ENCODE measurements around the gene TOB2.

The TOB2 gene, protein sequence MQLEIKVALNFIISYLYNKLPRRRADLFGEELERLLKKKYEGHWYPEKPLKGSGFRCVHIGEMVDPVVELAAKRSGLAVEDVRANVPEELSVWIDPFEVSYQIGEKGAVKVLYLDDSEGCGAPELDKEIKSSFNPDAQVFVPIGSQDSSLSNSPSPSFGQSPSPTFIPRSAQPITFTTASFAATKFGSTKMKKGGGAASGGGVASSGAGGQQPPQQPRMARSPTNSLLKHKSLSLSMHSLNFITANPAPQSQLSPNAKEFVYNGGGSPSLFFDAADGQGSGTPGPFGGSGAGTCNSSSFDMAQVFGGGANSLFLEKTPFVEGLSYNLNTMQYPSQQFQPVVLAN

GRCh38 chr22:41446639-41447434 is at the start of gene TOB2:
TSS of gene TOB2 (minus strand) at chr22:41446801. CDS start at chr22:41437345, 9,456 bp downstream.
- DNase-seq: peak; percentile 79

DNA sequence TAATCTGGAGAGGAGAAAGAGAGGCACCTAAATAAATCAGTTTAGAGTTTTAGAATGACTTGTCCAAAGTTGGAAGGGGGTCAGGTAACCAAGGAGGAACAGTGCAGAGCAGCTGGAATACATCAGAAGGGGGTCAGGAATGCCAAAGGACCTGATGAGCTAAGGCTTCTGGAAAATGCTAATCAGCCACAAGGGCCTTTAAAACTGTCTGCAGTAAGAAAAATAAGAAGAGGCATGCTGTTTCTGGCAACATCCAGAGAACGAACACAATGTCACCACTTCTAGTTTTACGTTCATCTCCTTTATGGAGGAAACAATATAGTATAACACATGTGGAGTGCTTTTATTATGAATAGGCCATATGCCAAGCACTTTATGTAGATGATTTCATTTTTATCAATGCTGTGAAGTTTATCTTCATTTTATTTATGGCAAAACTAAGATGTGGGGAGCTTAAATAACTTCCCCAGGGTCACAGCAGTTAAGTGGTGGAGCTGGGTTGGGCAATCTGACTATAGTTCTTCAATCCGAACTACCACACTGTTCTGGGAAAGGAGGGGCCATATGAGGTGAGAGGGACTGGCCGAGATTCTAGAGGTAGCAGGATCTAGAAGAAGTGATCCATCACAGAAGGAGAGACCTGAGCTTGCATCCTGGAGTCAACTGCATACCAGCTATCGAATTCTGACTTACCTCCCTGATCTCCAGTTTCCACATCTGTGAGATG is 44.9 kb upstream of the TOB2 start:
- no peak for DNase-seq

DNA sequence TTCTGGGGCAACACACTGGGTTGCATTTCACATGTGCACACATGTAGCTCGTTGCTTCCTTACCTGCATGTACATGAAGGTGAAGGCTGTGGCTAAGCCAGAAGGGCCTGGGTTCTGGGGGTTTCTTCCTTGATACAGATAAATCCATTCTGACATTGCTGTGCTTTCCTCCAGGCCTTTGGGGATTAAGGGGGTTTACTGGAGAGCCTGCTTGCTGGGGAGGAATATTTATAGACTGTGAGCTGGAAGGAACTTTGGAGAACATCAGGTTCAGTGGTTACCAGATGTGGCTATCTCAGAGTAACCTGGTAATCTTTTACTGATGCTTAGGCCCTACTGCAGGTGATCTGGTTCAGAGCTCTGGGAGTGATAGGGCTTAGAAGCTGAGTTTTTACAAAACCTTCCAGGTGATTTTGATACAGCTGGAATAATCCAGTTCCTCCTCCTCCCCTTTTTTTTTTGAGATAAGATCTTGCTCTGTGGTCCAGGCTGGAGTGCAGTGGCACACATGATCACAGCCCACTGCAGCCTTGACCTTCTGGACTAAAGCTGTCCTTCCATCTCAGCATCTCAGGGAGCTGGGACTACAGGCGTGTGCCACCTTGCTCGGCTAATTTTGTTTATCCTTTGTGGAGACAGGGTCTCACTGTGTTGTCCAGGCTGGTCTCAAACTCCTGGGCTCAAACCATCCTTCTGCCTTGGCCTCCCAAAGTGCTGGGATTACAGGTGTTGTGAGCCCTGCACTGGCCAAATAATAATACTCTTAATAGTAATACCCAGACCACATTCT is 42.2 kb upstream of the TOB2 start:
- no peak for DNase-seq

DNA sequence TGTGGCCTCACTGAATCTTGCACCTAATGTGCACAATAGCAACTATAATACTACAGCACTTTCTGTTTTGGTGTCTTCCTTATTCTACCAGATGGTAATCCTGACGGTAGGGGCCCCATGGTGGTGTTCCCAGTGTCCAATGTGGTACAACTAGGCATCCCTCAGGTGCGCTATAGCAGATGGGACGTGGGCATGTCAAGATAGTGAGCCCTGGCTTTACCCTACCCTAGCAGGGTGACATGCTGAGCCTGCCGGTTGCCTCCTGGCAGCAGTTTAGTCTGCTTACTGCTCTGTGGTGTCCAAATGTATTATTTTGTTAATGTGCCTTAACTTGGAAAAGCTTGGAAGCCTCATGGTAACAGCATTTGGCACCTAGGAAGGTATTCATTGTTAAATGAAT is 41.5 kb upstream of the TOB2 start:
- no peak for DNase-seq

DNA sequence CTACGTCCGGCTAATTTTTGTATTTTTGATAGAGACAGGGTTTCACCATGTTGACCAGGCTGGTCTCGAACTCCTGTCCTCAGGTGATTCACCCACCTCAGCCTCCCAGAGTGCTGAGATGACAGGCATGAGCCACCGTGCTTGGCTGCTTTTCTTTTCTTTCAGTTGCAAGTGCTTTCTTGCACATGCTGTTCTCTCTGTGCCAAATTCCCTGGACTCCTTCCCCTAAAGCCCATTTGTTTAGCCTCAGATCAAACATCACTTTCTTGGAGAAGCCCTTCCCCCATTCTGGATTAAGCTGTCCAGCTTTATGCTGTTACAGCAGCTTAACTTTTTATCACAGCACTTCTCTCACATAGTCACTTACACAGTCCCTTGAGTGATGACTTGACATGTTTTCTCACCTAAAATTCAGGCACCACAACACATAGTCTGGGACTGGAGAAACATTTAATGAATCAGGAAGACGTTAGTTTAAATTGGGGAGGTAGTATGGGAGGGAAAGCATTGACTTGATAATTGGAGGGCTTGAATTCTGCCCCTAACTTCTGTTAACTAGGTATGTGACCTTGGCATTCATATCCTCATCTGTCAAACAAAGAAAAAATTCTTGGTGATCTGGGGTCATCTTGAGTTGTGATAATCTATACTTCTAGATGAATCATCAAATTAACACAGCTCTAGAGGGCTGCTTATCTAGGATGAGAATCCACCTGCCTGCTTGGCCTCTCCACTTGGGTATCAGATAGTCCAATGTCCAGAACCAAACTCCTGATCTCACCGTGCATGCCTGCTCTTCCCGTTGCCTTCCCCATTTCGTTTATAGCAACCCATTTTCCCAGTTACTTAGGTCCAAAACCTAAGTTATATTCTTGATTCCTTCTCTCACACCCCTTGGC is 40.7 kb upstream of the TOB2 start:
- DNase-seq: no peak

DNA sequence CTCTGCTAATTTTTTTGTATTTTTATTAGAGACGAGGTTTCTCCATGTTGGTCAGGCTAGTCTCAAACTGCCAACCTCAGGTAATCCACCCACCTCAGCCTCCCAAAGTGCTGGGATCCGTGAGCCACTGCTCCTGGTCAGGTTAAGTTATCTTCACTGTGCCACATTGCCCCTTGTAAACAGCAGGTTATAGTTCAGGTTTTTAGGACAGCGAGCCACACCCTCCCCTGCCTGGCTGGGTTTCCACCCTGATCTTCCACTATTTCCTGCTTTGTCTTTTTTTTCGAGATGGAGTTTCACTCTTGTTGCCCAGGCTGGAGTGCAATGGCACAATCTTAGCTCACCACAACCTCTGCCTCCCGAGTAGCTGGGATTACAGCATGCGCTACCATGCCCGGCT is 38.4 kb upstream of the TOB2 start:
- no peak for DNase-seq

DNA sequence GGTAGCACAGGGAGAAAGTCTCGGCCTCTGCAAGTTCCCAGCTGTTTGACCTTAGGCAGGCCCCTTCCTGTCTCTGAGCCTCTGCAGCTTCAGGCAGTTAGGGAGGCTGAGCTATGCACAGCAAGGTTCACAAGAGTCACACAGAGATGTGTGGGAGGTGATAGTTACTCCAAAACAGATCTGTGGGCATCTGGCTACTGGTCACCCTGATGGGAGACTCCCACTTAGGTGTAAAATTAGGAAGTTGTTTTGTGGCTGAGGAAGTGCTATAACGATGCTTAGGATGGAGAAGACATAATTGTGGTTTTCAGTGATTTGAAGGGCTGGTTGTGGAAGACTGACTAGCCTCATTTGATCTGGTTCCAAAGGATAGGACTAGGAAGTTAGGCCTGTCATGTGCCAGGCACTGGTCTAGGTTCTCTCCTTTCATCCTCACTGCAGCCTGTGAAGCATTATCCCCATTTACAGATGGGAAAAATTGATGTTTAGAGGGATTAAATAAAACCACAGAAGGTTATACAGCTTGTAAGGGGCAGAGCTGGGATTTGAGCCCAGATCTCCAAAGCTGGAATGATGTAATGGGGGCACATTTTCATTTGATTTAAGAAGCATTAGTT is 35.8 kb upstream of the TOB2 start:
- no peak for DNase-seq

GRCh38 chr22:41481925-41482318 is 35.3 kb upstream of the TOB2 start:
- no peak for DNase-seq

DNA sequence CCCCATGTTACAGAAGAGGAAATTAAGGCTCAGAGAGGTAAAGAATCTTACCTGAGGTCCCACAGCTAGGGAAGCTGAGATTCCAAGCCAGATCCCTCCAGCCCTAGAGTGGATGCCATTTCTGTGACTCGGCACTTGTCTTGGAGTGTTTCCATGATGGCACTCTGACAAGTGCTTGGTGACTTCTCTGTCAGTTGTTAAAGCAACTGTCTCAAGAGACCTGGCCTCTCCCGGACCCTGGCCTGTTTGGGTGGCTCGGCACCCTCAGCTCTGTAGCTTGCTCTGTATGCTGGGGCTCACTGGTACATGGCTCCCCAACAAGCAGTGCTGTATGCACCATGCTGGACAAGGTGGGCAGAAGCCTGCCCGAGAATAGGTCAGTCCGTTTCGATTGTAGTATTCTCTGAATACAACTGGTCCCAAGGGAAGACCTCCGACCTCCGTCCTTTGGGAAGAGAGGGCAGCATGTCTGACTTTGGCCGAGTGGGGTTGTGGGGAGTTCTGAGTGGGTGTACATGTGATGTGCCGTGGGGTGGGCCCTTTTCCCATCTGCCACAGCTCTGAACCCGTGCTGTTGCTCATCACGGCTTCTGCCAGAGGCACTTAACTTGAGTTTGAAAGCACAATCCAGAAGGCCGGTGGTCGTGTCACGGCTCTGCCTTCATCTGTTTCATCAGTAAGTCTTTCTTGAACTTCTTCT is 34.7 kb upstream of the TOB2 start:
- DNase-seq: no peak

DNA sequence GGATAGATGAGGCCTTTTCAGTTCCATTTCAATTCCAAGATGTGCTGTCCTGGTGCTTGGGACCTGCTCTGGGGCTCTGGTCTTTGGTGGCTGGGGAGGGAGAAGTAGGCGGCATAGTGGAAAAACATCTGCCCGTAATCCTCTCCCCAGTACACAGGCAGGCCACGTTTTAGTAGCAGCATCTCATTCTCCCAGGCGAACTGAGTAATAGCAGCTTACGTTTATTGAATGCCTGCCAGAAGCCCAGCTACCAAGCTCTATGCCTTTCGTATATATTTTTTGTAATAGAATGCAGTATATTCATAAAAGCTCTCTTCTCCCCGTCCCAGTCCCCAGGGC is 33.8 kb upstream of the TOB2 start:
- DNase-seq: no peak

- no peak for DNase-seq
These were observed 33.2 kb upstream of the TOB2 start for GRCh38 chr22:41479671-41480396.

GRCh38 chr22:41478891-41479521 is 32.4 kb upstream of the TOB2 start:
- DNase-seq: no peak

DNA sequence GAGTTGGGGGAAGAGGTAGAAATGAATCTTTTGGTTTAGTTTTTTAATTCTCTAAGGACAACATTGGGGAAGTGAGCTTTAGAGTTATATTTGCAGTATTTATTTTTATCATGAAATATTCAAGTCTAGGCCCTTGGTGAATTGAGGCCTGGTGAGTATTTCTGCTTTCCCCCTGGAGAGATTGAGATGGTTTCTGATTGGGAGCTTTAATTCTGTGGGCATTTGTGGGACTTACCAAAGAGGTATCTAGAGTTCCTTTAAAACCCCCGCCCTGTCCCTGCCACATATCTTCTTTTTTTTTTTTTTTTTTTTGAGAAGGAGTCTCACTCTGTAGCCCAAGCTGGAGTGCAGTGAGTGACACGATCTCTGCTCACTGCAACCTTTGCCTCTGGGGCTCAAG is 31.9 kb upstream of the TOB2 start:
- DNase-seq: no peak

DNA sequence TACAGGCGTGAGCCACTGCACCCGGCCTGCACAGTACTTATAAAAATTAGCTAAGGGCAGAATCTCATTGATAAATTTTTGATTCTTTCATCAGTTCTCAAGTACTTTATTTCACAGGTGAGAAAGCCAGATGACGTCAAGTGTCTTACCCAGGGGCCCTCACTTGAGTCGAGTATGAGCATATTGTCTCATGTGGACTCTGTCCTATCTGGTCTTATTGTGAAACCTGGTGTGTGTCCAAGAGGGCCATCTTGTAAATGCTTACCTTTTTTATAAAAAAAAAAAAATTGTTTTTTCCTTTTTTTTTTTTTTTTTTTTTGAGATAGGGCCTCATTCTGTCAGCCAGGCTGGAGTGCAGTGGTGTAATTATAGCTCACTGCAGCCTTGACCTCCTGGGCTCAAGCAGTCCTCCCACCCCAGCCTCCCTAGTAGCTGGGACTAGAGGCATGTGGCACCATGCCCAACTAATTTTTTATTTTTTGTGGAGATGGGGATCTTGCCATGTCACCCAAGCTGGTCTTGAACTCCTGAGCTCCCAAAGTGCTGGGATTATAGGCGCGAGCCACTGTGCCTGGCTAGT is 28.4 kb upstream of the TOB2 start:
- no peak for DNase-seq

- DNase-seq: no peak
These were observed 25.0 kb upstream of the TOB2 start for GRCh38 chr22:41471568-41471967.

- DNase-seq: no peak
These were observed 24.3 kb upstream of the TOB2 start for GRCh38 chr22:41470886-41471285.

GRCh38 chr22:41469218-41469851 is 22.7 kb upstream of the TOB2 start:
- no peak for DNase-seq

GRCh38 chr22:41468381-41469217 is 22.0 kb upstream of the TOB2 start, which contains the start of the genes ACO2 and PHF5A:
TSS of gene ACO2 (plus strand) at chr22:41469117. CDS start at chr22:41469147, 30 bp downstream.
TSS of gene PHF5A (minus strand) at chr22:41468692. CDS start at chr22:41468653, 39 bp downstream.
- DNase-seq: peak; percentile 87
